ENCODE results near the gene FBRSL1.

Gene FBRSL1

GRCh38 chr12:132545164-132545953, 55.4 kb downstream of the FBRSL1 start:
- no peak for DNase-seq

GRCh38 chr12:132545955-132546354, 56.0 kb downstream of the FBRSL1 start:
- DNase-seq = no peak

GRCh38 chr12:132546647-132547046, 56.7 kb downstream of the FBRSL1 start:
- DNase-seq = no peak

- no peak for DNase-seq
Measured at GRCh38 chr12:132547205-132547740, 57.3 kb downstream of the FBRSL1 start.

DNA sequence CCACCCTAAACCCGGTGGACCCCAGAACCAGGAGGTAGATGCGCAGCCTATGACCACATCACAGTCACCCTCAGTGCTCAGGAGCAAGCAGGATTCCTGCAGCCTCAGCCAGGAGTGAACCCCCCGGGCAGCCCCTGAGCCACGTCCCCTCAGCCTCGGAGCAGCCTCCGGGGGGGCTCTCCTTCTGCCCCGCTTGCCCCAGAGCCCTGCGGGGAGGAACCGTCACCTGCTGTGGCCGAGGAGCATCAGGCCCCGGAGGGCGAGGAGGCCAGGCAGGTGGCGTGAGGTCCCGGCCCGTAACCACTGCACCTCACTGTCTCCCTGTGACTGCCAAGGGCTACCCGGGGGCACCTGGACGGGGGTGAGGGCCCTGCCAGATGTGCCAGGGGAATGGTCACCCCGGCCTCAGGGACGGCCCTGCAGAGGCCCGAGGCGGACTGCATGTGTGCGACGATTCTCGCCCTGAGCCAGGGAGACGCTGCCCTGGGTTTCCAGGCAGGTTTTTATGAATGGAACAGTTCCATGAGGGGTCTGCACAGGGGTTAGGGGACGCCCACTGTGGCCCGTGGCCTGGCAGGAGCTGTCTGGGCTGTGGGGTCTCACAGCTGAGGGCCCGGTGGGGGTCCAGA, 58.6 kb downstream of the FBRSL1 start:
- no peak for DNase-seq

GRCh38 chr12:132549059-132549458, 59.1 kb downstream of the FBRSL1 start:
- DNase-seq = no peak

DNA sequence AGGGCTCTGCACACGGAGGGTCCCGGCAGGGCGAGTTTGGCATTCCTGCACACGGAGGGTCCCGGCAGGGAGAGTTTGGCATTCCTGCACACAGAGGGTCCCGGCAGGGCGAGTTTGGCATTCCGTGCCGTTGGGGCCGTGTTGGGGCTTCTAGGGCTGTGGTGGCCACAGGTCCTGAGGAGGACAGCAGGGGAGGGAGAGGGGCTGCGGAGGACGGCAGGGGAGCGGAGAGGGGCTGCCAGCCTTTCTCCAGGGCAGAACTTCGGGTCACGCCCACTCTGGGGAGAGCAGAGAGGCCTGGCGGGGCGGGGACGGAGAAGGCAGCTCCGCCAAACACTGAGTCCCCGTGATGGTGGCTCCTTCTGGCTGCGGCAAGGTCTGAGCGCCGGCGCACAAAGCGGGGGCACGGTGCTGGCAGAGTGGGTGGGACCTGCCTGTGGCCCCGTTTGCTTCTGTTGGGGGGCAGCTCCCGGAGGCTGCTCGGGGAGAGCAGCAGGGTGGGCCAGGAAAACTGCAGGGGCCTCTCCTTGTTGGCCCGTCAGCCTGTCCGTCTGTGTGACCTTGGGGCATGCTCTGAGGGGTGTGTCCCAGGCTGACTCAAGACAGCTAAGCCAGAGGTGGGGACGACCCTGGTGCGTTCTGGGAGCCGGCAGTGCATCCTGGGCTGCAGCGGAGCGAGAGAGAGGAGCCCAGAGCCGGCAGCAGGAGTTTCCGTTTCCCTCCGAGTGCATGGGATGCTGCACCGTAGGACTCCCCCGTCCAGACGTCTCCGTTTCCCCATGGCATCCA, 60.3 kb downstream of the FBRSL1 start:
- DNase-seq = no peak

GRCh38 chr12:132550830-132551640, 61.1 kb downstream of the FBRSL1 start:
- no peak for DNase-seq

DNA sequence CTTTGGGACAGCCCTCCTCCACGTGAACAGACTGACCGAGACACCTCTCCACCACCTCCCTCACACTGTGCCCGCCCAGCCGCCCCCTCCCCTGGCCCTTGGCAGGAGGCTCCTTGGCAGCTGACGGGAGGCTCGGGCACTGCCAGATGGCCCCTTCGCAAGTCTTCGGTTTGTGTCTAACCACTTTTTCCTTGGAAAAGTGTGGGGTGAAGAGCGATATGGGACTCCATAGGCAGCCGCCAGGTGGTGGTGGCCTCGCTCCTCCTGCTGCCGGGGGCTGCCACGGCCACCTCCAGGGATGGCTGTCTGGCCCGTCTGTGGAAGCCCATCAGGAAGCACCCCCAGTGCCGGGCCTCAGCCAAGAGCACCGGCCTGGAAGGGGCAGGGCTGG, 61.7 kb downstream of the FBRSL1 start:
- no peak for DNase-seq

- DNase-seq = peak; percentile 20
Measured at GRCh38 chr12:132554845-132555630, 65.1 kb downstream of the FBRSL1 start.

DNA sequence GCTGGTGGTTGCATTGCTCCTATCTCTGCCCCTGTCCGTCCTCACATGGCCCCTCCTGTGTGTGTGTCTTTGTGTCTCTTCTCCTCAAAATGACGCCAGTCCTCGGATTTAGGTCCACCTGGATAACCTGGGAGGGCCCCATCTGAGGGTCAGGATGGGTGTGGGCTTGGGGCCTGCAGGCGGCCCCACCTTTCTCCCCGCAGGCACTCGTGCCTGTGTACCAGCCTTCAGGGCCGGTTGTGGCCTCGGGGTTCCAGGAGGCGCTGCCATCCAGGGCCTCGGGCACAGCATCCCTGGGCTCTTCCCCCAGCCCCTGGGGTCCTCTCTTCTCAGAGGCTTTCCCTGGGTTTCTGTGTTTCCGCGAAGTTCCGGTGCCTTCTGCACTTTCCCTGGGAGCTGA, 65.7 kb downstream of the FBRSL1 start:
- no peak for DNase-seq

DNA sequence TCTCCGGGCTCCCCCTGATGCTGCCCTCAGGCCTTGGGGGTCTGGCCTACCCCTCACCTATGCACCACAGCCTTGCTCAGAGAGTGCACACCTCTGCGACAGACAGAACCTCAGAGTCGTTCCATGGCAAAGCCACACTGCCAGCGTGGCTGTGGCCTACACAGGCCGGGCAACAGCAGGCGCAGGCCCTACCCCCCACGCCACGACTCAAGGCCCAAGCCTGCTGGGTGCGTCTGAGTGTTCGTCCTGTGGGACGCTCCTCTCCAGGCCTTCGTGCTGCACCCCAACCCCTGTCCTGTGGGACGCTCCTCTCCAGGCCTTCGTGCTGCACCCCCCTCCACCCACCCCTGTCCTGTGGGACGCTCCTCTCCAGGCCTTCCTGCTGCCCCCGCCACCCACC, 66.3 kb downstream of the FBRSL1 start:
- DNase-seq = no peak

DNA sequence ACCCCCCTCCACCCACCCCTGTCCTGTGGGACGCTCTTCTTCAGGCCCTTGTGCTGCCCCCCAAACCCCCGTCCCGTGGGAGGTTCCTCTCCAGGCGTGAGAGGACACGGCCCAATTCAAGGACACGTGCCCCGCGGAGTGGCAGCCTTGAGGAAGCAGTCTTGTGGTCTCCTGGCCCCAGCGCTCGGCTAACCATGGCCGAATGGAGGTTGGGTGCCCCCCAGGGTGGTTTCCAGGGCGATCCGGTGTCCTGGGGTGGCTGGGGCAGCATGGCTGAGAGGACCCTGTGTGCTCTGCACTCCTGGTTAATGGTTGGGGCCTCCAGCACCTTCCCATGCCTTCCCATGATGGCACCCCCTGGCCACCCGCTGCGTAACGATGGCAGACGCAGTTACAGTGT, 66.8 kb downstream of the FBRSL1 start:
- no peak for DNase-seq

- no peak for DNase-seq
Measured at GRCh38 chr12:132557291-132558015, 67.5 kb downstream of the FBRSL1 start.

DNA sequence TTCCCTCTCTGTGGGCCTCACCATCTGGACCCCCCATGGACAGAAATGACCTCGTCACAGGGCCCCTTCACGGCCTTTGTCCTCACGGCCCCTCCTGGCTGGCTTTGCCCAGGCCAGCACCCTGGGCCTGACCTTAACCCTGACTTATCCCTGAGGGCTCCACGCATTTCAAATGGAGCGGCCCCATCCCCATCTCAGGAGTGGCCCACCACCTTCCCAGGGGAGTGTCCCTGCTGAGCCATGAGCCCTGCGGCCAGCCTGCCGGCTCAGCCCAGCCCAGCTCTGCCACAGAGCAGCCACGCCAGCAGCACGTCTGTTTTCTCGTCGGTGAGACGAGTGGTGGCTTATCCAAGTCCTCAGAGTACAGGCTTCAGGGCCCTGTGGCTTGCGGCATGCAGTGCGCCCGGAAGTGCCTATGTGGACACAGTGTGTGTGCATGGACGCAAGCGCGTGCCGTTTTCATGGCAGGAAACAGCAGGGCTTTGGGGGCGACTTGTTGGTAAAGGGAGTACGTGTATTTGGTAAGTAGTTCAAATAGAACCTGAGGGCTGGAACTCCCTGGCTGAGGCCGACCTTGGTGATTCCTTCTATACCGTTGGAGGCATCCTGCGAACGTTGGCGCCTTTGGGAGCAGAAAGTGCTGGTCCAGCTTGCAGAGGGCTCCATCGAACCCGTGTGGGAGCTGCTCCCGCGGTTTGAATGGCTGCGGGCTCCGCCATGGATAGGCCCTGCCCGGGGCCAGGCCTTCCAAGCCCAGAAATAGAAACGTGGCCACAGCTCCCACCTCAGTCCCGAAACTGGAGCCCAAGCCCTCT, 68.3 kb downstream of the FBRSL1 start:
- no peak for DNase-seq

GRCh38 chr12:132558861-132559623, 69.1 kb downstream of the FBRSL1 start:
- DNase-seq = no peak

GRCh38 chr12:132559652-132560363, 69.9 kb downstream of the FBRSL1 start:
- DNase-seq = peak; percentile 34

DNA sequence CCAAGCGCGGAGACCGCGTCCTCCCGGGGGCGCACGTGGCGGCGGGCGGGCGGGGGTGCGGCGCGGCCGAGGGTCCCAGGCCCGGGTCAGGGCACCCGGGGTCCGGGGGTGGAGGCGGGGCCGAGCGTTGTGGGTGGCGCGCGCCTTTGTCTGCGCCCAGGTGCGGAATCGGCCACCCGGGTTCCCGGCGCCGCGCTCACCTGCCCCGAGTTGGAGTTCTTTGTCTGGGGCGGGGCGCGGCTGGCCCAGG, 70.3 kb downstream of the FBRSL1 start:
- DNase-seq = no peak

All from CD4-positive, alpha-beta T cell treated with Interleukin-21 for 1 hour (primary cell).